ENCODE measurements around the gene MLX. TPM values are rescaled to one million over a fixed set of nuclear protein-coding genes. Genes with fewer than 3 reads are reported as not detected.

Gene MLX
- total RNA-seq, 3 donors from 2014 or later (not counting 1 experiment from before 2014, with no cell fraction given), result 38.9 to 58.2 (median 42.6) TPM

GRCh38 chr17:42591411-42591810 is 24.5 kb downstream of the MLX start:
- intact Hi-C loops (cut with micrococcal nuclease), result no loop called here
- ATAC-seq (no peak), DNase-seq (no peak)
- no peaks in the 10 kb centered on the region for H3K4me1 ChIP-seq (ENCODE audit: control insufficient read depth, insufficient read depth, low read length)
- Mint-ChIP-seq H3K27ac (no peak overlapping the region), H3K4me3 (no peak overlapping the region), H3K9me3 (no peaks in the 10 kb centered on the region), H3K36me3 (no peaks in the 10 kb centered on the region), H3K27me3 (ENCODE audit: low read depth in 2 of 2) (no peaks in the 10 kb centered on the region), H3K4me1 (peaks cover 8 to 14% of the 10 kb centered on the region in 2 donors)
- TF ChIP-seq CTCF (IDR thresholded peaks at IDR 0.05), result no peak
- no peak overlapping the region for H3K4me3 ChIP-seq (ENCODE audit: low read length)
- peaks cover 58% of the 10 kb centered on the region for H3K36me3 ChIP-seq (ENCODE audit: control insufficient read depth, insufficient read depth, low read length)
- over 99% methylated on average over 8 of the region's 9 CpGs for WGBS (ENCODE audit: insufficient coverage)
- no peak overlapping the region for H3K27ac ChIP-seq (ENCODE audit: low read length)
- H3K9me3 ChIP-seq (ENCODE audit: control insufficient read depth, insufficient read depth, low read length), result no peaks in the 10 kb centered on the region
- no peaks in the 10 kb centered on the region for H3K27me3 ChIP-seq (ENCODE audit: control insufficient read depth, insufficient read depth, low read length)

DNA sequence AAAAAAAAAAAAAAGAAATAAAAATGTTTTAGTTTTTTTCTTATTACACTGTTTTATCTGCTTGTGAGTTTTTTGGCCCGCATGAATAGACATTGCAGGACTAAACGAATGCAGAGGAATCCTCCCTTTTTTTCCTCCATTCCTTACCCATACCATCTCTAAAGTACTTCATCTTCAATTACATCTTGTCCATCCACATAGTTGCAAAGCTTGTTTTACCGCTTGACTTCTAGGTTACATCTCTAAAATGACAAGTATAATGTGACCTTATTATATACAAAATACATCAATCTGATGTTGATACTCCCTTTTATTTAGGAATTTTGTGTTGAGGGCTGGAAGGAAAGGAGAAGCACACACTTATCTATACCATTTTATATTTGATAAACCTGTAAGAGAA is 29.5 kb downstream of the MLX start:
- Histone ChIP-seq H3K27ac (ENCODE audit: low read length) (no peak overlapping the region), H3K27me3 (ENCODE audit: control insufficient read depth, insufficient read depth, low read length) (no peaks in the 10 kb centered on the region), H3K36me3 (ENCODE audit: control insufficient read depth, insufficient read depth, low read length) (peaks cover 32% of the 10 kb centered on the region), H3K4me3 (ENCODE audit: low read length) (no peak overlapping the region), H3K9me3 (ENCODE audit: control insufficient read depth, insufficient read depth, low read length) (no peaks in the 10 kb centered on the region), H3K4me1 (ENCODE audit: control insufficient read depth, insufficient read depth, low read length) (no peaks in the 10 kb centered on the region)
- intact Hi-C loops (cut with micrococcal nuclease), result no loop called here
- no peak for TF ChIP-seq CTCF (IDR thresholded peaks at IDR 0.05)
- Mint-ChIP-seq H3K4me1 (peaks cover 11 to 27% of the 10 kb centered on the region in 2 donors), H3K27ac (peak overlapping the region in 1 of 2 donors; percentile 73), H3K9me3 (no peaks in the 10 kb centered on the region), H3K36me3 (no peaks in the 10 kb centered on the region), H3K27me3 (ENCODE audit: low read depth in 2 of 2) (no peaks in the 10 kb centered on the region), H3K4me3 (no peak overlapping the region)
- DNase-seq (no peak), ATAC-seq (no peak)
- 91% methylated on average over 2 of the region's 3 CpGs for WGBS (ENCODE audit: insufficient coverage)

GRCh38 chr17:42598905-42599304 is 32.0 kb downstream of the MLX start:
- H3K27ac ChIP-seq (ENCODE audit: low read length), result no peak overlapping the region
- intact Hi-C loops (cut with micrococcal nuclease), result no loop called here
- Mint-ChIP-seq H3K27me3 (ENCODE audit: low read depth in 2 of 2) (no peaks in the 10 kb centered on the region), H3K27ac (peak overlapping the region in 1 of 2 donors; percentile 16), H3K36me3 (no peaks in the 10 kb centered on the region), H3K4me1 (peaks cover 24 to 44% of the 10 kb centered on the region in 2 donors), H3K9me3 (no peaks in the 10 kb centered on the region), H3K4me3 (no peak overlapping the region)
- no peaks in the 10 kb centered on the region for H3K4me1 ChIP-seq (ENCODE audit: control insufficient read depth, insufficient read depth, low read length)
- H3K27me3 ChIP-seq (ENCODE audit: control insufficient read depth, insufficient read depth, low read length), result no peaks in the 10 kb centered on the region
- no peaks in the 10 kb centered on the region for H3K9me3 ChIP-seq (ENCODE audit: control insufficient read depth, insufficient read depth, low read length)
- no peak for TF ChIP-seq CTCF (IDR thresholded peaks at IDR 0.05)
- WGBS (ENCODE audit: insufficient coverage), result 79% methylated on average over 2 of the region's 2 CpGs
- no peak overlapping the region for H3K4me3 ChIP-seq (ENCODE audit: low read length)
- ATAC-seq, result no peak
- no peak for DNase-seq
- H3K36me3 ChIP-seq (ENCODE audit: control insufficient read depth, insufficient read depth, low read length), result peaks cover 28% of the 10 kb centered on the region

- Histone ChIP-seq H3K27ac (ENCODE audit: low read length) (no peak overlapping the region), H3K27me3 (ENCODE audit: control insufficient read depth, insufficient read depth, low read length) (no peaks in the 10 kb centered on the region), H3K9me3 (ENCODE audit: control insufficient read depth, insufficient read depth, low read length) (no peaks in the 10 kb centered on the region), H3K4me1 (ENCODE audit: control insufficient read depth, insufficient read depth, low read length) (peaks cover 22% of the 10 kb centered on the region), H3K36me3 (ENCODE audit: control insufficient read depth, insufficient read depth, low read length) (peaks cover 11% of the 10 kb centered on the region), H3K4me3 (ENCODE audit: low read length) (no peak overlapping the region)
- H3K36me3 Mint-ChIP-seq, result no peaks in the 10 kb centered on the region
- intact Hi-C loops (cut with micrococcal nuclease), result no loop called here
- H3K4me1 Mint-ChIP-seq, result peaks cover 56 to 79% of the 10 kb centered on the region in 2 donors
- H3K27me3 Mint-ChIP-seq (ENCODE audit: low read depth in 2 of 2), result no peaks in the 10 kb centered on the region
- WGBS (ENCODE audit: insufficient coverage), result 90% methylated on average over 7 of the region's 7 CpGs
- peak overlapping the region; percentile 44 to 97 for H3K27ac Mint-ChIP-seq
- peak overlapping the region; percentile 37 for H3K4me3 Mint-ChIP-seq
- H3K9me3 Mint-ChIP-seq, result no peaks in the 10 kb centered on the region
- DNase-seq (no peak), ATAC-seq (no peak)
- no peak for TF ChIP-seq CTCF (IDR thresholded peaks at IDR 0.05)
Observed at GRCh38 chr17:42603318-42603717, 36.4 kb downstream of the MLX start.

All from natural killer cell (primary cell).